Measurements from ENCODE around the gene MAK.
A peak's percentile ranks its signal among the peaks of the same experiment; 100 is the strongest.

The MAK gene

DNA sequence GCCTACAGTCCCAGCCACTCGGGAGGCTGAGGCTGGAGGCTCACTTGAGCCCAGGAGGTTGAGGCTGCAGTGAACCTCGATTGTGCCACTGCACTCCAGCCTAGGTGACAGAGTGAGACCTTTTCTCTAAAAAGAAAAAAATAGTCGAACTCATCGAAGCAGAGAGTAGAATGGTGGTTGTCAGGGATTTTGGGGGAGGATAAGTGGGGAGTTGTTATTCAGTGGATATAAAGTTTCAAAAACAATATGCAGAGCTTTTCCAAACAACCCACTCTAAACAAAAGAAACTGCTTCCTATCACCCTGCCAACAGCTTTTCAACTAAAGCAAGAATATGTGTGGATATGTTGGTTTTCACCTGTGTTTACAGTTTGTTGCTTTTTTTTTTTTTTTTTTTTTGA, 11.6 kb upstream of the MAK start:
- Histone ChIP-seq H3K4me1 (ENCODE audit: low read depth, poor library complexity, severe bottlenecking) (no peaks in the 10 kb centered on the region), H4K20me1 (ENCODE audit: insufficient read depth) (no peaks in the 10 kb centered on the region), H3K36me3 (ENCODE audit: insufficient read depth) (no peaks in the 10 kb centered on the region), H3K4me3 (IDR thresholded peaks at IDR 0.05; ENCODE audit: insufficient read depth, low read depth, low read length) (no peak overlapping the region), H2AFZ (ENCODE audit: low read depth) (no peak overlapping the region), H3K9ac (no peak overlapping the region), H3K27ac (no peak overlapping the region), H3K27me3 (ENCODE audit: insufficient read depth, low read depth) (no peaks in the 10 kb centered on the region), H3K4me2 (no peak overlapping the region), H3K79me2 (ENCODE audit: insufficient read depth, low read depth) (no peaks in the 10 kb centered on the region)
- TF ChIP-seq, protein P1, sequence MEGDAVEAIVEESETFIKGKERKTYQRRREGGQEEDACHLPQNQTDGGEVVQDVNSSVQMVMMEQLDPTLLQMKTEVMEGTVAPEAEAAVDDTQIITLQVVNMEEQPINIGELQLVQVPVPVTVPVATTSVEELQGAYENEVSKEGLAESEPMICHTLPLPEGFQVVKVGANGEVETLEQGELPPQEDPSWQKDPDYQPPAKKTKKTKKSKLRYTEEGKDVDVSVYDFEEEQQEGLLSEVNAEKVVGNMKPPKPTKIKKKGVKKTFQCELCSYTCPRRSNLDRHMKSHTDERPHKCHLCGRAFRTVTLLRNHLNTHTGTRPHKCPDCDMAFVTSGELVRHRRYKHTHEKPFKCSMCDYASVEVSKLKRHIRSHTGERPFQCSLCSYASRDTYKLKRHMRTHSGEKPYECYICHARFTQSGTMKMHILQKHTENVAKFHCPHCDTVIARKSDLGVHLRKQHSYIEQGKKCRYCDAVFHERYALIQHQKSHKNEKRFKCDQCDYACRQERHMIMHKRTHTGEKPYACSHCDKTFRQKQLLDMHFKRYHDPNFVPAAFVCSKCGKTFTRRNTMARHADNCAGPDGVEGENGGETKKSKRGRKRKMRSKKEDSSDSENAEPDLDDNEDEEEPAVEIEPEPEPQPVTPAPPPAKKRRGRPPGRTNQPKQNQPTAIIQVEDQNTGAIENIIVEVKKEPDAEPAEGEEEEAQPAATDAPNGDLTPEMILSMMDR (conservative IDR thresholded peaks at IDR 0.05; ENCODE audit: low read depth, low read length) = no peak

DNA sequence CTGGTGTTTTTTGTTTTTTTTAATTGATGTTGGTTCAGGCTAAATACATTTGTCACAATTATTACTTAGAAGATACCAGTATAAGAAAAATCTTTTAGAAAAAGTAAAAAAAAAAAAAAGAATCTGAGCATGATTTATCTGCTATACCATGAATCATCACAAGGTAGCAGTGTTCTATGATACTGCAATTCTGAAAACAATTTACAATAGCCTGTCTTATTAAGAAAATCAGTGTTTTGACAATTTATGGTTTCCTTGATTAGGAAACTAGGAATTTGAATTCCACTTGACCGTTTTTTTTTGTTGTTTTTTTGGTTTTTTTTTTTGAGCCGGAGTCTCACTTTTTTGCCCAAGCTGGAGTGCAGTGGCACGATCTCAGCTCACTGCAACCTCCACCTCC, 9.3 kb upstream of the MAK start:
- Histone ChIP-seq H3K4me1 (ENCODE audit: low read depth, poor library complexity, severe bottlenecking) (no peaks in the 10 kb centered on the region), H2AFZ (ENCODE audit: low read depth) (no peak overlapping the region), H3K36me3 (ENCODE audit: insufficient read depth) (no peaks in the 10 kb centered on the region), H4K20me1 (ENCODE audit: insufficient read depth) (no peaks in the 10 kb centered on the region), H3K79me2 (ENCODE audit: insufficient read depth, low read depth) (no peaks in the 10 kb centered on the region), H3K4me2 (no peak overlapping the region), H3K9ac (no peak overlapping the region), H3K27me3 (ENCODE audit: insufficient read depth, low read depth) (no peaks in the 10 kb centered on the region), H3K4me3 (IDR thresholded peaks at IDR 0.05; ENCODE audit: insufficient read depth, low read depth, low read length) (no peak overlapping the region), H3K27ac (no peak overlapping the region)
- TF ChIP-seq, protein P1 (conservative IDR thresholded peaks at IDR 0.05; ENCODE audit: low read depth, low read length) = peak; percentile 47

DNA sequence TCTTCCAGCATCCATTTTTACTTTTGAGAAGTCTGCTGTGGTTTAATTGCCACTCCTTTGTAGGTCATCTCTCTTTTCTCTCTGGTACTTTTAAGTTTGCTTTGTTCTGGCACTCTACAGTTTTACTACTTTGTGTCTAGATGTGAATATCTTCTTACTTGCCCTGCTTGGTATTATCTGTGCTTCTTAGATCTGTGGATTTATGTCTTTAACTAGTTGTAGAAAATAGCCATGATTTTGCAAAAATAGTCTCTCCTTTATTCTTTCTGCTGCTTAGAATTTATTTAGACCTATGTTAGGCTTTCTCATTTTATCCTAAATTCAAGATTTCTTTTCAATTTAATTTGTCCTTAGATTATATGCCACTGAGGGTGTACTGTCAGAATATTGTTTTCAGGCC, 5.2 kb upstream of the MAK start:
- no peak overlapping the region for H3K4me2 ChIP-seq
- no peaks in the 10 kb centered on the region for H4K20me1 ChIP-seq (ENCODE audit: insufficient read depth)
- H3K36me3 ChIP-seq (ENCODE audit: insufficient read depth) = no peaks in the 10 kb centered on the region
- H3K27me3 ChIP-seq (ENCODE audit: insufficient read depth, low read depth) = no peaks in the 10 kb centered on the region
- H3K27ac ChIP-seq = no peak overlapping the region
- H2AFZ ChIP-seq (ENCODE audit: low read depth) = no peak overlapping the region
- no peaks in the 10 kb centered on the region for H3K79me2 ChIP-seq (ENCODE audit: insufficient read depth, low read depth)
- peaks cover 5% of the 10 kb centered on the region for H3K4me1 ChIP-seq (ENCODE audit: low read depth, poor library complexity, severe bottlenecking)
- TF ChIP-seq, protein P1 (conservative IDR thresholded peaks at IDR 0.05; ENCODE audit: low read depth, low read length) = no peak
- H3K4me3 ChIP-seq (IDR thresholded peaks at IDR 0.05; ENCODE audit: insufficient read depth, low read depth, low read length) = no peak overlapping the region
- H3K9ac ChIP-seq = no peak overlapping the region

DNA sequence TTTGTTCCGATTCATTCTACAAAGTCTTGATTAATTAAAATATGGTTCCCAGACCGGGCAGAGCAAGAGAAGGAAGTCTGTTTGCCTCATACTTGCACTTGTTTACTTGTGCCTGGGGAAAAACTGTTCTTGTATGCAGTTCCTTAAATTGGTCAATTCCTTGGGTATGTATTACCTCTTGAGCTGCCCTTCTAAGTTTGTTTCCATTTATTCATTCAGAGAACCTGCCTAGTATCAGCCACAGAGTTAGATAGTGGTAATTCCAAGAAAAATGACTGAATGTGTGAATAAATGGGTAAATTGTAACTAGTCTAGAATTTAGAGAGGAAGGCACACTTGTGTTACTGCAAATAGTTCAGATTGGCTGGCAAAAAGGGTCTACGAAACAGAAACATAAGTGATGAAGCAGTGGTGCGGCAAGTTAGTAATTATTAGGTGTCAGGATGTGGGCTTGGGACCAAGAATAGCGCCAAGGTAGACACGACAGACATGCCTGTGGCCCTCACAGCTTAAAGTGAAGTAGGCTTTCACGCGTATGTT, 525 bp upstream of the MAK start:
- Histone ChIP-seq H3K9ac (peak overlapping the region; percentile 69; the same call in 1 of the 2 replicates), H3K4me2 (peak overlapping the region; percentile 93), H3K27me3 (ENCODE audit: insufficient read depth, low read depth) (peaks cover 13% of the 10 kb centered on the region; the same call in 1 of the 2 replicates), H2AFZ (ENCODE audit: low read depth) (peak overlapping the region; percentile 94), H4K20me1 (ENCODE audit: insufficient read depth) (no peaks in the 10 kb centered on the region), H3K79me2 (ENCODE audit: insufficient read depth, low read depth) (no peaks in the 10 kb centered on the region), H3K4me1 (ENCODE audit: low read depth, poor library complexity, severe bottlenecking) (peaks cover 11% of the 10 kb centered on the region), H3K27ac (no peak overlapping the region), H3K36me3 (ENCODE audit: insufficient read depth) (no peaks in the 10 kb centered on the region), H3K4me3 (IDR thresholded peaks at IDR 0.05; ENCODE audit: insufficient read depth, low read depth, low read length) (peak overlapping the region; percentile 40)
- TF ChIP-seq, protein P1 (conservative IDR thresholded peaks at IDR 0.05; ENCODE audit: low read depth, low read length) = no peak
